HepG2 (cell line): ENCODE results near the gene AKR7A3. TPM values are rescaled to one million over a fixed set of nuclear protein-coding genes. Genes with fewer than 3 reads are reported as not detected.

ENCODE experiments used
- CENPT ChIP-seq: sonication (generic); formaldehyde crosslinking; IDR thresholded peaks from 2 replicates; pipeline ENCODE4 v1.8.0; 2022; ENCODE audit warnings: low read depth, mild to moderate bottlenecking, moderate library complexity, missing genetic modification reagents
- CHCHD3 ChIP-seq: sonication (generic); formaldehyde crosslinking; IDR thresholded peaks from 2 replicates; pipeline ENCODE4 v1.8.0; 2022; ENCODE audit warnings: mild to moderate bottlenecking, missing genetic modification reagents, moderate library complexity
- RBM22 ChIP-seq: fragments of 200-400 bp; formaldehyde crosslinking; optimal IDR thresholded peaks from 2 replicates; pipeline ENCODE3; 2017; ENCODE audit warnings: mild to moderate bottlenecking, low read length, moderate library complexity
- SOX6 ChIP-seq, 2 experiments: fragments of 450-650 bp in 1 of 2; sonication (generic) in 1 of 2; formaldehyde crosslinking in 1 of 2; IDR thresholded peaks; 2 replicates each; pipeline versions ENCODE4 v1.4.0 to v1.6.1; 2017 to 2020; ENCODE audit warnings: antibody characterized with exemption in 1 of 2, mild to moderate bottlenecking in 1 of 2, missing genetic modification reagents in 1 of 2
- ZFYVE20 ChIP-seq: sonication (generic); formaldehyde crosslinking; IDR thresholded peaks from 2 replicates; pipeline ENCODE4 v1.8.0; 2023; ENCODE audit warnings: low read depth, mild to moderate bottlenecking, moderate library complexity, missing genetic modification reagents, borderline replicate concordance
- ZNF224 ChIP-seq: sonication (generic); formaldehyde crosslinking; IDR thresholded peaks from 2 replicates; pipeline ENCODE4 v1.5.0; 2020; ENCODE audit warnings: mild to moderate bottlenecking, missing genetic modification reagents
- ZNF275 ChIP-seq: sonication (generic); formaldehyde crosslinking; IDR thresholded peaks from 2 replicates; pipeline ENCODE4 v1.8.0; 2022; ENCODE audit warnings: missing genetic modification reagents, mild to moderate bottlenecking, inconsistent platforms, borderline replicate concordance
- ZNF589 ChIP-seq: sonication (generic); formaldehyde crosslinking; conservative IDR thresholded peaks from 2 replicates; pipeline ENCODE4 v1.8.0; 2022; ENCODE audit warnings: mild to moderate bottlenecking, moderate library complexity, missing genetic modification reagents
- ZNF780A ChIP-seq: sonication (generic); formaldehyde crosslinking; IDR thresholded peaks from 2 replicates; pipeline ENCODE4 v1.8.0; 2022; ENCODE audit warnings: mild to moderate bottlenecking, missing genetic modification reagents, moderate library complexity
- polyA plus RNA-seq, 8 experiments: library from polyadenylated mRNA; depleted of rRNA in 3 of 8; stranded (reverse) in 7 of 8; unstranded in 1 of 8; fragments of >200 nt; fragmentation: Illumina TruSeq in 4 of 8; extraction: Trizol in 4 of 8; gene quantifications; 2 replicates each; pipeline versions ENCODE4 v1.2.1 to v1.2.3, GENCODE V29; 2011 to 2016; ENCODE audit warnings: low read depth in 4 of 8, missing spikeins in 1 of 8, mixed read lengths in 1 of 8; ENCODE audit not compliant: insufficient read depth in 1 of 8
- total RNA-seq, 5 experiments: library from RNA; depleted of rRNA; stranded (reverse); fragments of >200 nt; fragmentation: Illumina TruSeq; extraction: Trizol; gene quantifications; 2 replicates each; pipeline ENCODE4 v1.2.3, GENCODE V29; 2016; ENCODE audit warnings: low read depth in 1 of 5
- TF ChIP-seq, protein P1 (sequence below): sonication (generic); formaldehyde crosslinking; IDR thresholded peaks from 2 replicates; pipeline ENCODE4 v1.8.1; 2023; ENCODE audit warnings: mild to moderate bottlenecking, missing genetic modification reagents

AKR7A3 gene
- total and polyA plus RNA-seq, 2 of the 13 experiments (the other 11 are each of a cell fraction or from before 2014, with no cell fraction given), result 0.58 to 1.00 TPM

GRCh38 chr1:19310720-19311502 lies 22.3 kb upstream of the AKR7A3 start (continued):
- TF ChIP-seq ZFYVE20 (CRISPR knock-in tag), result no peak
- TF ChIP-seq CHCHD3, result no peak
- no peak for TF ChIP-seq ZNF589 (CRISPR knock-in tag)
- no peak for TF ChIP-seq CENPT (CRISPR knock-in tag)
- TF ChIP-seq ZNF275 (CRISPR knock-in tag), result 0 out of 2 replicates have a peak, but pooled peaks have one; percentile 2
- no peak for TF ChIP-seq RBM22
- TF ChIP-seq, protein P1, sequence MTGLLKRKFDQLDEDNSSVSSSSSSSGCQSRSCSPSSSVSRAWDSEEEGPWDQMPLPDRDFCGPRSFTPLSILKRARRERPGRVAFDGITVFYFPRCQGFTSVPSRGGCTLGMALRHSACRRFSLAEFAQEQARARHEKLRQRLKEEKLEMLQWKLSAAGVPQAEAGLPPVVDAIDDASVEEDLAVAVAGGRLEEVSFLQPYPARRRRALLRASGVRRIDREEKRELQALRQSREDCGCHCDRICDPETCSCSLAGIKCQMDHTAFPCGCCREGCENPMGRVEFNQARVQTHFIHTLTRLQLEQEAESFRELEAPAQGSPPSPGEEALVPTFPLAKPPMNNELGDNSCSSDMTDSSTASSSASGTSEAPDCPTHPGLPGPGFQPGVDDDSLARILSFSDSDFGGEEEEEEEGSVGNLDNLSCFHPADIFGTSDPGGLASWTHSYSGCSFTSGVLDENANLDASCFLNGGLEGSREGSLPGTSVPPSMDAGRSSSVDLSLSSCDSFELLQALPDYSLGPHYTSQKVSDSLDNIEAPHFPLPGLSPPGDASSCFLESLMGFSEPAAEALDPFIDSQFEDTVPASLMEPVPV (CRISPR knock-in tag), result no peak; the same call in 1 of the 2 replicates
- TF ChIP-seq SOX6 (IDR thresholded peaks at IDR 0.05), result no peak
- TF ChIP-seq SOX6 (CRISPR knock-in tag; IDR thresholded peaks at IDR 0.05), result peak; percentile 40; the same call in 1 of the 2 replicates
- no peak for TF ChIP-seq ZNF224
- no peak for TF ChIP-seq ZNF780A (CRISPR knock-in tag)
- TF ChIP-seq, all 625 proteins: peak for 6
